ENCODE data around the gene CBR3.

DNA sequence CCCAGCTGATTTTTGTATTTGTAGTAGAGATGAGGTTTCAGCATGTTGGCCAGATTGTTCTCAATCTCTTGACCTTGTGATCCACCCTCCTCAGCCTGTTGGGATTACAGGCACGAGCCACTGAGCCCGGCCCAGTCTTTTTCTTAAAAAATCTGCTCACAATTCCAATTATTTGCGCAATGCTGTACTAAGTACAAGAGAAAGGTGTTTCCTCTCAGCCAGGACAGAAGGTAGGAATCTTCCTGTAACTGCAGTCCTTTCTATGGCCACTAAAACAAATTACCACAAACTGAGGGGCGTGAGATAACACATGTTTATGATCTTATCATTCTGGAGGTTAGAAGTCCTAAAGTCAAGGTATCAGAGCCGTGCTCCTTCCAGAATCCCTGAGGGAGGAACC is 6.9 kb upstream of the CBR3 start:
- TF ChIP-seq, protein P1, sequence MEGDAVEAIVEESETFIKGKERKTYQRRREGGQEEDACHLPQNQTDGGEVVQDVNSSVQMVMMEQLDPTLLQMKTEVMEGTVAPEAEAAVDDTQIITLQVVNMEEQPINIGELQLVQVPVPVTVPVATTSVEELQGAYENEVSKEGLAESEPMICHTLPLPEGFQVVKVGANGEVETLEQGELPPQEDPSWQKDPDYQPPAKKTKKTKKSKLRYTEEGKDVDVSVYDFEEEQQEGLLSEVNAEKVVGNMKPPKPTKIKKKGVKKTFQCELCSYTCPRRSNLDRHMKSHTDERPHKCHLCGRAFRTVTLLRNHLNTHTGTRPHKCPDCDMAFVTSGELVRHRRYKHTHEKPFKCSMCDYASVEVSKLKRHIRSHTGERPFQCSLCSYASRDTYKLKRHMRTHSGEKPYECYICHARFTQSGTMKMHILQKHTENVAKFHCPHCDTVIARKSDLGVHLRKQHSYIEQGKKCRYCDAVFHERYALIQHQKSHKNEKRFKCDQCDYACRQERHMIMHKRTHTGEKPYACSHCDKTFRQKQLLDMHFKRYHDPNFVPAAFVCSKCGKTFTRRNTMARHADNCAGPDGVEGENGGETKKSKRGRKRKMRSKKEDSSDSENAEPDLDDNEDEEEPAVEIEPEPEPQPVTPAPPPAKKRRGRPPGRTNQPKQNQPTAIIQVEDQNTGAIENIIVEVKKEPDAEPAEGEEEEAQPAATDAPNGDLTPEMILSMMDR (tag by site-specific recombination; IDR thresholded peaks at IDR 0.05): no peak
- TF ChIP-seq, protein P2, sequence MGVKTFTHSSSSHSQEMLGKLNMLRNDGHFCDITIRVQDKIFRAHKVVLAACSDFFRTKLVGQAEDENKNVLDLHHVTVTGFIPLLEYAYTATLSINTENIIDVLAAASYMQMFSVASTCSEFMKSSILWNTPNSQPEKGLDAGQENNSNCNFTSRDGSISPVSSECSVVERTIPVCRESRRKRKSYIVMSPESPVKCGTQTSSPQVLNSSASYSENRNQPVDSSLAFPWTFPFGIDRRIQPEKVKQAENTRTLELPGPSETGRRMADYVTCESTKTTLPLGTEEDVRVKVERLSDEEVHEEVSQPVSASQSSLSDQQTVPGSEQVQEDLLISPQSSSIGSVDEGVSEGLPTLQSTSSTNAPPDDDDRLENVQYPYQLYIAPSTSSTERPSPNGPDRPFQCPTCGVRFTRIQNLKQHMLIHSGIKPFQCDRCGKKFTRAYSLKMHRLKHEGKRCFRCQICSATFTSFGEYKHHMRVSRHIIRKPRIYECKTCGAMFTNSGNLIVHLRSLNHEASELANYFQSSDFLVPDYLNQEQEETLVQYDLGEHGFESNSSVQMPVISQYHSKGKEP (tag by site-specific recombination; IDR thresholded peaks at IDR 0.05): no peak
- TF ChIP-seq TRIM28 (IDR thresholded peaks at IDR 0.05; ENCODE audit: borderline replicate concordance, low read length): no peak
- no peak for TF ChIP-seq ZNF677 (tag by site-specific recombination; IDR thresholded peaks at IDR 0.05)
